K562 (cell line): Measurements from ENCODE around the gene NAA15. TPM values are rescaled to one million over a fixed set of nuclear protein-coding genes. Genes with fewer than 3 reads are reported as not detected.

Source experiments
- ATAC-seq: fragments of 200-7000 bp; cut with Tn5 transposase; 3 replicates; pipeline ENCODE4 v1.9.1; 2020; ENCODE audit warnings: moderate library complexity
- BruUV-seq: library from RNA; stranded (reverse); fragments of 400-500 nt; replicated peaks from 2 replicates; lab custom pipeline; 2021; lab: Mats Ljungman, UMichigan
- CTCF ChIA-PET: fragments of 300-600 bp; formaldehyde crosslinking; extraction: SDS; loops from one replicate; lab custom pipeline; 2021; ENCODE audit warnings: low intra/inter-chr PET ratio; lab: Yijun Ruan, JAX
- POLR2A ChIA-PET: fragments of 300-600, 350-650 bp; sonication (Branson Sonifier 250); formaldehyde crosslinking; extraction: SDS; loops from one replicate; lab custom pipeline; 2021; ENCODE audit warnings: antibody characterized with exemption, inconsistent platforms; lab: Yijun Ruan, JAX
- DNase-seq, 4 experiments: peaks; one replicate each; pipeline versions ENCODE4 v3.0.0 to v3.0.0-alpha.2; 2011 to 2018; ENCODE audit warnings: low spot score in 3 of 4, mixed read lengths in 3 of 4; ENCODE audit errors: extremely low read depth in 1 of 4
- FAIRE-seq: peaks from 2 replicates; lab custom pipeline; 2011; peaks lifted over from hg19 to GRCh38; lab: Jason Lieb, UNC
- H2AFZ ChIP-seq: 2 replicates; pipeline ENCODE4 v1.6.0; 2011; ENCODE audit warnings: low read depth, low read length, control low read depth, inconsistent platforms
- H3K27ac ChIP-seq: fragments of 200-600 bp; 3 replicates; pipeline ENCODE4 v1.8.0; 2011; ENCODE audit warnings: low read depth, mild to moderate bottlenecking, control low read depth, inconsistent platforms, low read length, moderate library complexity, mixed read lengths; ENCODE audit errors: extremely low read depth
- H3K27me3 ChIP-seq, 2 experiments: fragments of 300-600 bp in 1 of 2; 2 replicates in 1 of 2; 3 replicates in 1 of 2; pipeline versions ENCODE4 v1.6.0 to v1.8.0; 2011; ENCODE audit warnings: inconsistent platforms in 2 of 2, low read length in 2 of 2, mild to moderate bottlenecking in 1 of 2, mixed read lengths in 1 of 2, moderate library complexity in 1 of 2; ENCODE audit not compliant: control insufficient read depth in 2 of 2, insufficient read depth in 2 of 2
- H3K36me3 ChIP-seq: fragments of 300-600 bp; 3 replicates; pipeline ENCODE4 v1.8.0; 2011; ENCODE audit warnings: mild to moderate bottlenecking, low read length, inconsistent platforms; ENCODE audit not compliant: control insufficient read depth, insufficient read depth
- H3K4me1 ChIP-seq, 2 experiments: fragments of 200-600 bp in 1 of 2; replicated peaks in 1 of 2; 2 replicates in 1 of 2; 3 replicates in 1 of 2; pipeline versions ENCODE4 v1.5.1 to v1.8.0; 2011; ENCODE audit warnings: inconsistent platforms in 2 of 2, low read length in 2 of 2, mild to moderate bottlenecking in 1 of 2, mixed read lengths in 1 of 2, moderate library complexity in 1 of 2; ENCODE audit not compliant: control insufficient read depth in 2 of 2, insufficient read depth in 2 of 2
- H3K4me2 ChIP-seq: 2 replicates; pipeline ENCODE4 v1.6.1; 2011; ENCODE audit warnings: low read length, control low read depth, inconsistent platforms, mixed read lengths; ENCODE audit not compliant: insufficient read depth
- H3K4me3 ChIP-seq: fragments of 200-600 bp; sonication (generic), shearing (Covaris generic); 2 replicates; pipeline ENCODE4 v1.5.1; 2016; ENCODE audit warnings: control low read depth, inconsistent platforms
- H3K79me2 ChIP-seq: fragments of 200-600 bp; 3 replicates; pipeline ENCODE4 v1.8.0; 2011; ENCODE audit warnings: low read length, inconsistent platforms; ENCODE audit not compliant: control insufficient read depth, insufficient read depth
- H3K9ac ChIP-seq, 2 experiments: 2 replicates each; pipeline versions ENCODE4 v1.6.0 to v1.6.1; 2011; ENCODE audit warnings: low read depth in 2 of 2, low read length in 2 of 2, control low read depth in 1 of 2, inconsistent platforms in 1 of 2, mild to moderate bottlenecking in 1 of 2, mixed read lengths in 1 of 2; ENCODE audit not compliant: insufficient read depth in 1 of 2
- H3K9me1 ChIP-seq: one replicate; pipeline ENCODE4 v1.6.0; 2011; ENCODE audit warnings: inconsistent platforms, mild to moderate bottlenecking, low read length, moderate library complexity; ENCODE audit not compliant: control insufficient read depth, insufficient read depth
- H3K9me3 ChIP-seq: replicated peaks from 2 replicates; pipeline ENCODE4 v1.5.1; 2011; ENCODE audit warnings: low read depth, low read length, inconsistent platforms; ENCODE audit not compliant: control insufficient read depth, insufficient read depth
- H4K20me1 ChIP-seq: replicated peaks from 2 replicates; pipeline ENCODE4 v1.6.1; 2011; ENCODE audit warnings: low read length, inconsistent platforms, mixed read lengths; ENCODE audit not compliant: control insufficient read depth, insufficient read depth
- ESRRB ChIP-seq: fragments of 250-450 bp; sonication (Bioruptor Pico); IDR thresholded peaks from 2 replicates; pipeline ENCODE4 v1.5.0; 2020; ENCODE audit warnings: mild to moderate bottlenecking, moderate library complexity, borderline replicate concordance
- PYGO2 ChIP-seq: fragments of 450-650 bp; IDR thresholded peaks from 2 replicates; pipeline ENCODE4 v1.6.1; 2016; ENCODE audit warnings: mild to moderate bottlenecking, missing genetic modification characterization, moderate library complexity, missing compliant biosample characterization
- RNF2 ChIP-seq: sonication (generic); IDR thresholded peaks from 2 replicates; pipeline ENCODE4 v1.6.1; 2016
- TAF15 ChIP-seq: fragments of 200-400 bp; formaldehyde crosslinking; IDR thresholded peaks from 2 replicates; pipeline ENCODE4 v1.6.1; 2017; ENCODE audit warnings: mild to moderate bottlenecking, low read depth, low read length, moderate library complexity
- ZNF121 ChIP-seq: sonication (generic); formaldehyde crosslinking; conservative IDR thresholded peaks from 2 replicates; pipeline ENCODE4 v1.8.0; 2022; ENCODE audit warnings: missing genetic modification reagents
- ZNF184 ChIP-seq: sonication (generic); formaldehyde crosslinking; IDR thresholded peaks from 2 replicates; pipeline ENCODE4 v1.5.0; 2020; ENCODE audit warnings: missing genetic modification reagents
- ZNF274 ChIP-seq: IDR thresholded peaks from 2 replicates; pipeline ENCODE4 v1.6.1; 2011; ENCODE audit warnings: low read depth, mild to moderate bottlenecking, low read length, moderate library complexity, borderline replicate concordance
- WGBS: fragments of 100-300 bp; shearing (Covaris generic); methylation state at CpG from one replicate; pipeline ENCODE4 v1.1.6; 2016; ENCODE audit warnings: low coverage, mixed read lengths; ENCODE audit not compliant: insufficient coverage; ENCODE audit errors: missing lambda C conversion rate; 5-methylcytosine and 5-hydroxymethylcytosine counted together
- in situ Hi-C: fragments of 300-500 bp; cut with MboI; formaldehyde crosslinking; loops from 4 replicates; pipeline ENCODE4 v1.15.0; 2018; ENCODE audit warnings: inconsistent platforms, mixed read lengths
- intact Hi-C: fragments of 100-400 bp; cut with micrococcal nuclease; formaldehyde crosslinking; loops from 2 replicates; pipeline ENCODE4 v1.14.2; 2022
- polyA plus RNA-seq, 8 experiments: library from polyadenylated mRNA; depleted of rRNA in 4 of 8; stranded (reverse) in 5 of 8; unstranded in 3 of 8; fragments of >200 nt; fragmentation: Nextera tagmentation in 2 of 8; fragmentation: Illumina TruSeq in 1 of 8; extraction: Ambion mirVana in 2 of 8; extraction: Trizol in 1 of 8; gene quantifications; 2 replicates each; pipeline versions ENCODE4 v1.2.1 to v1.2.3, GENCODE V29; 2011 to 2014; ENCODE audit warnings: inconsistent platforms in 1 of 8, missing spikeins in 1 of 8
- total RNA-seq, 7 experiments: library from RNA; depleted of rRNA in 6 of 7; stranded (reverse); fragments of >200 nt in 6 of 7; fragmentation: Illumina TruSeq in 2 of 7; extraction: Trizol in 2 of 7; gene quantifications; 2 replicates each; pipeline versions ENCODE4 v1.2.1 to v1.2.3, GENCODE V29; 2011 to 2021; ENCODE audit warnings: low replicate concordance in 1 of 7
- TF ChIP-seq, protein P1 (sequence below): fragments of 250-450 bp; sonication (Bioruptor Pico); IDR thresholded peaks from 2 replicates; pipeline ENCODE4 v1.5.0; 2021
- TF ChIP-seq, protein P2 (sequence below), 2 experiments: IDR thresholded peaks; 2 replicates each; pipeline ENCODE4 v1.6.1; 2011; ENCODE audit warnings: borderline replicate concordance in 1 of 2, control low read depth in 1 of 2, low read depth in 1 of 2, low read length in 1 of 2, mild to moderate bottlenecking in 1 of 2, mixed read lengths in 1 of 2, moderate library complexity in 1 of 2; ENCODE audit not compliant: insufficient read depth in 1 of 2, insufficient read length in 1 of 2, poor library complexity in 1 of 2, severe bottlenecking in 1 of 2; ENCODE audit errors: extremely low read depth in 1 of 2

Gene NAA15
- total and polyA plus RNA-seq, 9 of the 15 experiments (the other 6 are each of a cell fraction or from before 2014, with no cell fraction given) = 37.8 to 117 (median 63.2) TPM

DNA sequence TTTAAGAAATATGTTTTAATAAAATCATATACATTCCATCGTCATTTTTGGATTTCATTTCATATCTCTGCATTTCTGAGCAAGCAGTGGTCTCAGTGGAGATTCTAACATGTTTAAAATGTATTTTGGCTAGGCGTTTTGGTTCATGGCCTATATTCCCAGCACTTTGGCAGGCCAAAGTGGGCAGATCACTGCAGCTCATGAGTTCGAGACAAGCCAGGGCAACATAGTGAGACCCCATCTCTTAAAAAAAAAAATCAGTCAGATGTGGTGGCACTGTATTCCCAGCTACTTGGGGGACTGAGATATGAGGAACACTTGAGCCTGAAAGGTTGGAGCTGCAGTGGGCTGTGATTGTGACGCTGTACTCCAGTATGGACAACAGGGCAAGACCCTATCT, 85.1 kb downstream of the NAA15 start:
- H3K9me1 ChIP-seq = no peaks in the 10 kb centered on the region
- intact Hi-C loops = no loop called here
- POLR2A ChIA-PET = interaction anchor here (0.7 to 1.4 kb wide), 2 partner anchors 12 to 15 kb away, joined by 3 to 4 read pairs; no protein-coding TSS in a partner anchor
- H3K4me3 ChIP-seq = no peak overlapping the region
- H2AFZ ChIP-seq = no peak overlapping the region
- no peak overlapping the region for H3K9ac ChIP-seq
- H3K27me3 ChIP-seq = no peaks in the 10 kb centered on the region
- H3K36me3 ChIP-seq = peaks cover 94% of the 10 kb centered on the region
- no TSS peak for BruUV-seq
- H3K27ac ChIP-seq = no peak overlapping the region
- in situ Hi-C loops = no loop called here
- H3K9me3 ChIP-seq = no peaks in the 10 kb centered on the region
- WGBS = 91% methylated on average over 4 of the region's 4 CpGs
- ATAC-seq (no peak), DNase-seq (no peak), FAIRE-seq (no peak)
- H3K4me1 ChIP-seq = no peaks in the 10 kb centered on the region
- H3K79me2 ChIP-seq = no peaks in the 10 kb centered on the region
- H4K20me1 ChIP-seq = no peaks in the 10 kb centered on the region
- no peak for TF ChIP-seq PYGO2 (tag)
- no peak for TF ChIP-seq ZNF274
- TF ChIP-seq RNF2 = no peak
- no peak for TF ChIP-seq ZNF184 (CRISPR knock-in tag)
- TF ChIP-seq, protein P1, sequence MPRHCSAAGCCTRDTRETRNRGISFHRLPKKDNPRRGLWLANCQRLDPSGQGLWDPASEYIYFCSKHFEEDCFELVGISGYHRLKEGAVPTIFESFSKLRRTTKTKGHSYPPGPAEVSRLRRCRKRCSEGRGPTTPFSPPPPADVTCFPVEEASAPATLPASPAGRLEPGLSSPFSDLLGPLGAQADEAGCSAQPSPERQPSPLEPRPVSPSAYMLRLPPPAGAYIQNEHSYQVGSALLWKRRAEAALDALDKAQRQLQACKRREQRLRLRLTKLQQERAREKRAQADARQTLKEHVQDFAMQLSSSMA (CRISPR knock-in tag) = no peak
- TF ChIP-seq TAF15 = no peak
- TF ChIP-seq, protein P2, sequence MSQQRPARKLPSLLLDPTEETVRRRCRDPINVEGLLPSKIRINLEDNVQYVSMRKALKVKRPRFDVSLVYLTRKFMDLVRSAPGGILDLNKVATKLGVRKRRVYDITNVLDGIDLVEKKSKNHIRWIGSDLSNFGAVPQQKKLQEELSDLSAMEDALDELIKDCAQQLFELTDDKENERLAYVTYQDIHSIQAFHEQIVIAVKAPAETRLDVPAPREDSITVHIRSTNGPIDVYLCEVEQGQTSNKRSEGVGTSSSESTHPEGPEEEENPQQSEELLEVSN (IDR thresholded peaks at IDR 0.05; ENCODE audit: borderline replicate concordance in 1 of 2, extremely low read depth in 1 of 2, insufficient read depth in 1 of 2, insufficient read length in 1 of 2, low read depth in 1 of 2, low read length in 1 of 2, poor library complexity in 1 of 2, severe bottlenecking in 1 of 2) = no peak
- TF ChIP-seq ZNF121 (CRISPR knock-in tag) = 0 out of 2 replicates have a peak, but pooled peaks have one; percentile 41
- TF ChIP-seq ESRRB (CRISPR knock-in tag) = no peak
- TF ChIP-seq, all 486 proteins: peak for 1
- CTCF ChIA-PET = no interaction called here
- no peak overlapping the region for H3K4me2 ChIP-seq
